Activated naive CD4-positive, alpha-beta T cell treated with anti-CD3 and anti-CD28 coated beads, Interleukin-2, amount 50 U/mL, for 72 hours (primary cell): ENCODE results near the gene GPC5. TPM values are rescaled to one million over a fixed set of nuclear protein-coding genes. Genes with fewer than 3 reads are reported as not detected.

Experiments used
- ATAC-seq, 2 donors: fragments of 150-1000 bp; cut with Tn5 transposase; 2 replicates each; pipeline ENCODE4 v1.10.0; 2021; ENCODE audit warnings: mild to moderate bottlenecking in 2 of 2, moderate library complexity in 2 of 2
- DNase-seq, 2 donors: peaks; one replicate each; pipeline ENCODE4 v3.0.0; 2021 to 2022; ENCODE audit warnings: low spot score in 2 of 2
- H3K27ac Mint-ChIP-seq, 2 donors: one replicate each; pipeline ENCODE4 v1.8.0; 2022; ENCODE audit warnings: mild to moderate bottlenecking in 2 of 2, mixed read lengths in 2 of 2
- H3K36me3 Mint-ChIP-seq, 2 donors: one replicate each; pipeline ENCODE4 v1.8.0; 2022; ENCODE audit warnings: mixed read lengths in 2 of 2
- H3K9me3 Mint-ChIP-seq, 2 donors: one replicate each; pipeline ENCODE4 v1.8.0; 2022; ENCODE audit warnings: mixed read lengths in 2 of 2
- total RNA-seq, 2 donors: library from RNA; stranded (reverse); gene quantifications; one replicate each; pipeline ENCODE4 v1.2.3, GENCODE V29; 2022

GPC5 gene
- total RNA-seq, 2 donors from 2014 or later: 0.11 to 0.78 TPM

- no peak overlapping the region for H3K27ac Mint-ChIP-seq
- peaks cover 5 to 7% of the 10 kb centered on the region in 2 donors for H3K9me3 Mint-ChIP-seq
- no peak for DNase-seq
- no peak for ATAC-seq
- no peaks in the 10 kb centered on the region for H3K36me3 Mint-ChIP-seq
These were observed 905.0 kb downstream of the GPC5 start for GRCh38 chr13:92303428-92303827.

- ATAC-seq (no peak), DNase-seq (no peak)
- Mint-ChIP-seq H3K9me3 (peaks cover 11 to 16% of the 10 kb centered on the region in 2 donors), H3K36me3 (no peaks in the 10 kb centered on the region), H3K27ac (no peak overlapping the region)
These were observed 909.3 kb downstream of the GPC5 start for GRCh38 chr13:92307752-92308151.

GRCh38 chr13:92312823-92313222, 914.4 kb downstream of the GPC5 start:
- Mint-ChIP-seq H3K9me3 (peaks cover 13 to 16% of the 10 kb centered on the region in 2 donors), H3K36me3 (no peaks in the 10 kb centered on the region), H3K27ac (no peak overlapping the region)
- no peak for ATAC-seq
- DNase-seq: no peak

GRCh38 chr13:92313382-92313781, 915.0 kb downstream of the GPC5 start:
- no peak overlapping the region for H3K27ac Mint-ChIP-seq
- DNase-seq: no peak
- peaks cover 13 to 16% of the 10 kb centered on the region in 2 donors for H3K9me3 Mint-ChIP-seq
- H3K36me3 Mint-ChIP-seq: no peaks in the 10 kb centered on the region
- ATAC-seq: no peak

GRCh38 chr13:92315265-92315664, 916.8 kb downstream of the GPC5 start:
- Mint-ChIP-seq H3K9me3 (peaks cover 9 to 11% of the 10 kb centered on the region in 2 donors), H3K27ac (no peak overlapping the region), H3K36me3 (no peaks in the 10 kb centered on the region)
- ATAC-seq (no peak), DNase-seq (no peak)

- Mint-ChIP-seq H3K27ac (no peak overlapping the region), H3K9me3 (peaks cover 9 to 11% of the 10 kb centered on the region in 2 donors), H3K36me3 (no peaks in the 10 kb centered on the region)
- DNase-seq (no peak), ATAC-seq (no peak)
These were observed 917.6 kb downstream of the GPC5 start for GRCh38 chr13:92316030-92316429.

- Mint-ChIP-seq H3K36me3 (no peaks in the 10 kb centered on the region), H3K27ac (no peak overlapping the region), H3K9me3 (peaks cover 5 to 8% of the 10 kb centered on the region in 2 donors)
- ATAC-seq (no peak), DNase-seq (no peak)
These were observed 918.6 kb downstream of the GPC5 start for GRCh38 chr13:92317066-92317465.

GRCh38 chr13:92320323-92320722, 921.9 kb downstream of the GPC5 start:
- peaks cover 0 to 2% of the 10 kb centered on the region in 2 donors for H3K9me3 Mint-ChIP-seq
- DNase-seq (no peak), ATAC-seq (no peak)
- no peaks in the 10 kb centered on the region for H3K36me3 Mint-ChIP-seq
- no peak overlapping the region for H3K27ac Mint-ChIP-seq

GRCh38 chr13:92321174-92321573, 922.8 kb downstream of the GPC5 start:
- Mint-ChIP-seq H3K9me3 (peaks cover 0 to 3% of the 10 kb centered on the region in 2 donors), H3K36me3 (no peaks in the 10 kb centered on the region), H3K27ac (no peak overlapping the region)
- ATAC-seq (no peak), DNase-seq (no peak)

GRCh38 chr13:92345627-92346026, 947.2 kb downstream of the GPC5 start:
- no peaks in the 10 kb centered on the region for H3K36me3 Mint-ChIP-seq
- no peak overlapping the region for H3K27ac Mint-ChIP-seq
- DNase-seq (no peak), ATAC-seq (no peak)
- peaks cover 13 to 16% of the 10 kb centered on the region in 2 donors for H3K9me3 Mint-ChIP-seq

- Mint-ChIP-seq H3K27ac (no peak overlapping the region), H3K36me3 (no peaks in the 10 kb centered on the region), H3K9me3 (peaks cover 13 to 16% of the 10 kb centered on the region in 2 donors)
- ATAC-seq: no peak
- DNase-seq: no peak
These were observed 947.6 kb downstream of the GPC5 start for GRCh38 chr13:92346046-92346445.

GRCh38 chr13:92354583-92354982, 956.2 kb downstream of the GPC5 start:
- no peak for DNase-seq
- Mint-ChIP-seq H3K27ac (no peak overlapping the region), H3K9me3 (peaks cover 26 to 27% of the 10 kb centered on the region in 2 donors), H3K36me3 (no peaks in the 10 kb centered on the region)
- no peak for ATAC-seq

- no peak for DNase-seq
- ATAC-seq: no peak
- H3K27ac Mint-ChIP-seq: no peak overlapping the region
- H3K36me3 Mint-ChIP-seq: no peaks in the 10 kb centered on the region
- peaks cover 26 to 33% of the 10 kb centered on the region in 2 donors for H3K9me3 Mint-ChIP-seq
These were observed 956.8 kb downstream of the GPC5 start for GRCh38 chr13:92355213-92355612.

GRCh38 chr13:92362717-92363116, 964.3 kb downstream of the GPC5 start:
- no peak for ATAC-seq
- DNase-seq: no peak
- no peak overlapping the region for H3K27ac Mint-ChIP-seq
- no peaks in the 10 kb centered on the region for H3K36me3 Mint-ChIP-seq
- peaks cover 7 to 23% of the 10 kb centered on the region in 2 donors for H3K9me3 Mint-ChIP-seq

GRCh38 chr13:92365904-92366303, 967.5 kb downstream of the GPC5 start:
- DNase-seq (no peak), ATAC-seq (no peak)
- H3K9me3 Mint-ChIP-seq: peaks cover 0 to 12% of the 10 kb centered on the region in 2 donors
- H3K36me3 Mint-ChIP-seq: no peaks in the 10 kb centered on the region
- no peak overlapping the region for H3K27ac Mint-ChIP-seq

- Mint-ChIP-seq H3K27ac (no peak overlapping the region), H3K9me3 (peaks cover 6 to 10% of the 10 kb centered on the region in 2 donors), H3K36me3 (no peaks in the 10 kb centered on the region)
- ATAC-seq: no peak
- no peak for DNase-seq
These were observed 979.0 kb downstream of the GPC5 start for GRCh38 chr13:92377396-92377795.

GRCh38 chr13:92379371-92379770, 981.0 kb downstream of the GPC5 start:
- no peak for ATAC-seq
- peaks cover 6 to 10% of the 10 kb centered on the region in 2 donors for H3K9me3 Mint-ChIP-seq
- H3K27ac Mint-ChIP-seq: no peak overlapping the region
- no peaks in the 10 kb centered on the region for H3K36me3 Mint-ChIP-seq
- DNase-seq: no peak

- Mint-ChIP-seq H3K36me3 (no peaks in the 10 kb centered on the region), H3K27ac (no peak overlapping the region), H3K9me3 (peaks cover 6 to 9% of the 10 kb centered on the region in 2 donors)
- no peak for ATAC-seq
- no peak for DNase-seq
These were observed 986.0 kb downstream of the GPC5 start for GRCh38 chr13:92384410-92384809.

- Mint-ChIP-seq H3K27ac (no peak overlapping the region), H3K9me3 (no peaks in the 10 kb centered on the region), H3K36me3 (no peaks in the 10 kb centered on the region)
- DNase-seq (no peak), ATAC-seq (no peak)
These were observed 988.8 kb downstream of the GPC5 start for GRCh38 chr13:92387245-92387644.
